ENCODE data around the gene DYNLT4.
A peak's percentile ranks its signal among the peaks of the same experiment; 100 is the strongest.
"Not testable (repeated sequence)": the region's sequence is repeated elsewhere in the genome, so short reads cannot be mapped to it uniquely, and the experiment has no call there.

Gene DYNLT4

DNA sequence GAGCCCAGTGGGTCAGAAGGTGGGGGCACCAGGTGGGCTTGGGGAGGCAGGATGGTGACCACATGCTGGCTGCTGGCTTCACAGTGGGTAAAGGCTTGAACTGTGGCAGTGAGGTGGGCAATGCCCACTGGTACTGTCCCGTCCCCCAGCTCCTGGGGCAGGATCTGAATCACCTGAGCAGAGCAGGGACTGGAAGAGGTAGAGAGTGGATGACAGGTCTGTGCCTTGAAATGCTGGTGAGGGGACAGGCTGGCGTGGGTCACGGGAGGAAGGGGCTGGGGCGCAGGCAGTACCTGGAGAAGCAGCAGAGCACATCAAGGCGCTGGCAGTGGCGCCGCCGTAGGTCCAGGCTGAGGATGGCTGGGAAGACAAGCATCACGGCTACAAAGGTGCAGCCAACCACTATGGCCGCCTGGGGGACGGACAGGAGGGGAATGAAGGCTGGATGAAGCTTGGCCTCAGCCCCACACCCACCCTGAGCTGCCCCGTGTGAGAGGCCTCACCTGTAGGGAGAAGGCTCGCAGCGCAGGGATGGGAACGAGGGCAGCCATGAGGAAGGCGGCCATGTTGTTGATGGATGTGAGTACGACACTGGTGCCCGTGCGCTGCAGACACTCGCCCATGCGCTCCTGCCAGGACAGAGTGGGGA is 21.0 kb upstream of the DYNLT4 start:
- H3K36me3 ChIP-seq (ENCODE audit: control insufficient read depth, insufficient read depth, low read length), result no peaks in the 10 kb centered on the region
- no peaks in the 10 kb centered on the region for H3K4me1 ChIP-seq (ENCODE audit: control insufficient read depth, insufficient read depth, low read length, poor library complexity, severe bottlenecking)
- no peak overlapping the region for H3K27ac ChIP-seq (ENCODE audit: low read depth, low read length, severe bottlenecking)
- WGBS, 2 experiments (ENCODE audit: insufficient coverage in 2 of 2), result 93 to 95% methylated on average over 17 to 18 of the region's 21 CpGs
- no peaks in the 10 kb centered on the region for H3K9me3 ChIP-seq (ENCODE audit: control insufficient read depth, low read length)
- H3K4me3 ChIP-seq (ENCODE audit: extremely low read depth, insufficient read depth, low read length, poor library complexity, severe bottlenecking), result no peak overlapping the region

- no peak overlapping the region for H3K4me3 ChIP-seq (ENCODE audit: extremely low read depth, insufficient read depth, low read length, poor library complexity, severe bottlenecking)
- no peaks in the 10 kb centered on the region for H3K4me1 ChIP-seq (ENCODE audit: control insufficient read depth, insufficient read depth, low read length, poor library complexity, severe bottlenecking)
- no peaks in the 10 kb centered on the region for H3K9me3 ChIP-seq (ENCODE audit: control insufficient read depth, low read length)
- 93 to 94% methylated on average over 24 to 26 of the region's 28 CpGs for WGBS, 2 experiments (ENCODE audit: insufficient coverage in 2 of 2)
- H3K27ac ChIP-seq (ENCODE audit: low read depth, low read length, severe bottlenecking), result no peak overlapping the region
- H3K36me3 ChIP-seq (ENCODE audit: control insufficient read depth, insufficient read depth, low read length), result no peaks in the 10 kb centered on the region
Measured at GRCh38 chr1:44827197-44828002, 20.2 kb upstream of the DYNLT4 start.

DNA sequence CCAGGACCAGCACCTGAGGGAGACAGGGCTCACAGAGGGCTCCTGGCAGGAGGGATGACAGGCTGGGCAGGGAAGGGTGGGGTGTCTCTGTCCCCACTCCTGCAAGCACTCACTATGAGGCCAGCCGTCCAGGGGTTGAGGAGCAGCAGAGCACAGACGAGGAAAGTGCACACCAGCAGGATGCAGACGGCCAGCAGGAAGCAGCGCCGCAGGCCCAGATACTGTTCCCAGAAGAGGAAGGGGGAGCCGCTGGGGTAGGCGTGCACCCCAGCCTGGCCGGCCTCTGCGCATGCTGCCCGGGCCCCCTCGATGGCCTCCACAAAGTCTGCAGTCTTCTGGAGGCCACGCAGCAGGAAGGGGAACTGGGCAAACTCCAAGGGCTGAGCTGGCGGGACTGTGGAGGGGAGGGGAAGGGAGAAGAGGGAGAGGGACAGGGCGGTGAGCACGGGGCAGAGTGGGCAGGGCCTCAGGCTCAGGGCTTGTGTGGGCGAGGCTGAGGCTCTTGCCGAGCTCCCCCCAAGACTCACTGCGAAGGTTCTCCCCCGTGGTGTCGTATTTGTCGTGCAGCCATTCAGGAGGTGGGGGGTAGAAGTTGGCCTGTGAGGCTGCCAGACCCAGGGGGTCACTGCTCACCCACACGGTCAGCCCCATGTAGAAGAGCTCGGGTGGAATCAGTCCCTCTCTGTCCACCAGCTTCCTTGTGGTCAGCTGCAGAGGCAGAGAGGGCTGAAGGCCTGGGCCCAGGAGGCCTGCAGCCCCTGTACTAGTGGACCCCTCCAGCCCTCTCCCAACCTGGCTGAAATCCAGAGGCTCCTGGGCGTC is 19.4 kb upstream of the DYNLT4 start:
- 85 to 88% methylated on average over 15 to 21 of the region's 24 CpGs for WGBS, 2 experiments (ENCODE audit: insufficient coverage in 2 of 2)
- Histone ChIP-seq H3K4me1 (ENCODE audit: control insufficient read depth, insufficient read depth, low read length, poor library complexity, severe bottlenecking) (no peaks in the 10 kb centered on the region), H3K4me3 (ENCODE audit: extremely low read depth, insufficient read depth, low read length, poor library complexity, severe bottlenecking) (no peak overlapping the region), H3K9me3 (ENCODE audit: control insufficient read depth, low read length) (no peaks in the 10 kb centered on the region), H3K27ac (ENCODE audit: low read depth, low read length, severe bottlenecking) (no peak overlapping the region), H3K36me3 (ENCODE audit: control insufficient read depth, insufficient read depth, low read length) (no peaks in the 10 kb centered on the region)

DNA sequence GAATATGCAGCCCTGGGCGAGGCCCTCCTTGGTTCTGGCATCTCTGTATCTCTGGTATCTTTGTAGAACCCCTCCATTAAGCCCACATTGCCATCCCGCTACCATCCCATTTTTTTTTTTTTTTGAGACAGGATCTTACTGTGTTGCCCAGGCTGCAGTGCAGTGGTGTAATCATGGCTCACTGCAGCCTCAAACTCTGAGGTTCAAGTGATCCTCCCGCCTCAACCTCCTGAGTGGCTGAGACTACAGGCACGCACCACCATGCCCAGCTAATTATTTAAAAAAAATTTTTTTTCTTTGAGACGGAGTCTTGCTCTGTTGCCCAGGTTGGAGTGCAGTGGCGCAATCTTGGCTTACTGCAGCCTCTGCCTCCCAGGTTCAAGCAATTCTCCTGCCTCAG is 17.2 kb upstream of the DYNLT4 start:
- not testable (repeated sequence) for H3K9me3 ChIP-seq (ENCODE audit: control insufficient read depth, low read length); H3K36me3 ChIP-seq (ENCODE audit: control insufficient read depth, insufficient read depth, low read length); H3K4me3 ChIP-seq (ENCODE audit: extremely low read depth, insufficient read depth, low read length, poor library complexity, severe bottlenecking); H3K27ac ChIP-seq (ENCODE audit: low read depth, low read length, severe bottlenecking); H3K4me1 ChIP-seq (ENCODE audit: control insufficient read depth, insufficient read depth, low read length, poor library complexity, severe bottlenecking)
- 97% methylated on average over 4 to 5 of the region's 6 CpGs for WGBS, 2 experiments (ENCODE audit: insufficient coverage in 2 of 2)

DNA sequence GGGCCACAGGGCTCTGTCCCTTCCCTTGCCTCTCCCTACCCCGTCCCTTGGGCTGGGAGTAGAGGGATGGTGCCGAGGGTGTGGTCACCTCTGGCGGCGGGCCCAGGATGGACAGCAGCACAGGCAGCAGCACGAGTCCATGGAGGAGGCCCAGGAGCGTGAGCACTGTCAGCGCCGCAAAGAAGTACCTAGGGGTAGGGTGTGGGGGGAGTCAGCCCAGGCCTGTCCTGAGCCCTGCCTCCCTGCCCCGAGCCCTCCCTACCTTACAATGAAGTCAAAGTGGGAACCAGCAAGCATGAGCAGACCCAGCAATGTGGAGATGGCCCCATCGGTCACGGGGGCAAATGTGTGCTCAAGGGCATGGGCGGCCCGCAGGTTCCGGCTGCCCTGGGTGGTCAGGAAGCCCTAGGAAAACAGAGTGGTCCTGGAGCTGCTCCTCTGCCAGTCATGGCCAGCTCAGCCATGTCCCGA is 15.9 kb upstream of the DYNLT4 start:
- Histone ChIP-seq H3K4me3 (ENCODE audit: extremely low read depth, insufficient read depth, low read length, poor library complexity, severe bottlenecking) (no peak overlapping the region), H3K9me3 (ENCODE audit: control insufficient read depth, low read length) (no peaks in the 10 kb centered on the region), H3K36me3 (ENCODE audit: control insufficient read depth, insufficient read depth, low read length) (no peaks in the 10 kb centered on the region), H3K4me1 (ENCODE audit: control insufficient read depth, insufficient read depth, low read length, poor library complexity, severe bottlenecking) (no peaks in the 10 kb centered on the region), H3K27ac (ENCODE audit: low read depth, low read length, severe bottlenecking) (no peak overlapping the region)
- 95 to 97% methylated on average over 9 to 14 of the region's 15 CpGs for WGBS, 2 experiments (ENCODE audit: insufficient coverage in 2 of 2)

GRCh38 chr1:44822131-44822701 is 15.1 kb upstream of the DYNLT4 start:
- no peaks in the 10 kb centered on the region for H3K4me1 ChIP-seq (ENCODE audit: control insufficient read depth, insufficient read depth, low read length, poor library complexity, severe bottlenecking)
- H3K36me3 ChIP-seq (ENCODE audit: control insufficient read depth, insufficient read depth, low read length), result no peaks in the 10 kb centered on the region
- H3K9me3 ChIP-seq (ENCODE audit: control insufficient read depth, low read length), result no peaks in the 10 kb centered on the region
- H3K27ac ChIP-seq (ENCODE audit: low read depth, low read length, severe bottlenecking), result no peak overlapping the region
- WGBS, 2 experiments (ENCODE audit: insufficient coverage in 2 of 2), result 90 to 100% methylated on average over 3 to 6 of the region's 6 CpGs
- H3K4me3 ChIP-seq (ENCODE audit: extremely low read depth, insufficient read depth, low read length, poor library complexity, severe bottlenecking), result no peak overlapping the region

DNA sequence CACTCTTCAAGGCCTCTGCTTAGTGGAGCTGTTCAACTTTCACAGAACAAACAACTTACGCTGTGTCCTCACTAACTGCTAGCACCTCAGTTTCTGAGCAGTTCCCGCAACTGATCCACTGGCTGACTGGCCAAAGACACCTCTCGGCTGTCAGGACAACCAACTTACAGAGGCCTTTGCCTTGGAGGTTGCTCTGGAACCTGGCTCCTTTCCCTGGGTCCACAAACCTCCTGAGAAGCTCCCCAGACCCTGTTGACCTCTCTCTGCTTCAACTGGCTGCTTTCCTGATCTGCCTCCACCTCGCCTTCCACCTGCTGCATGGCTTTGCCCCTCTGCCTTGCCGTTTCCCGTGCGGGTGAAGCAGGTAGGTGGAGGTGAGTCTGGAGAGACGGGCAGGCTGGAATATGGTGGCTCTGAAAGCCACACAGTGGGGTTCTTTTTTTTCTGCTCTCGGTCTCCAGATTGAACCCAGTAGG is 14.1 kb upstream of the DYNLT4 start:
- H3K9me3 ChIP-seq (ENCODE audit: control insufficient read depth, low read length), result no peaks in the 10 kb centered on the region
- H3K27ac ChIP-seq (ENCODE audit: low read depth, low read length, severe bottlenecking), result no peak overlapping the region
- H3K36me3 ChIP-seq (ENCODE audit: control insufficient read depth, insufficient read depth, low read length), result peaks cover 4% of the 10 kb centered on the region
- no peaks in the 10 kb centered on the region for H3K4me1 ChIP-seq (ENCODE audit: control insufficient read depth, insufficient read depth, low read length, poor library complexity, severe bottlenecking)
- no peak overlapping the region for H3K4me3 ChIP-seq (ENCODE audit: extremely low read depth, insufficient read depth, low read length, poor library complexity, severe bottlenecking)
- 92 to 97% methylated on average over 6 to 8 of the region's 9 CpGs for WGBS, 2 experiments (ENCODE audit: insufficient coverage in 2 of 2)

DNA sequence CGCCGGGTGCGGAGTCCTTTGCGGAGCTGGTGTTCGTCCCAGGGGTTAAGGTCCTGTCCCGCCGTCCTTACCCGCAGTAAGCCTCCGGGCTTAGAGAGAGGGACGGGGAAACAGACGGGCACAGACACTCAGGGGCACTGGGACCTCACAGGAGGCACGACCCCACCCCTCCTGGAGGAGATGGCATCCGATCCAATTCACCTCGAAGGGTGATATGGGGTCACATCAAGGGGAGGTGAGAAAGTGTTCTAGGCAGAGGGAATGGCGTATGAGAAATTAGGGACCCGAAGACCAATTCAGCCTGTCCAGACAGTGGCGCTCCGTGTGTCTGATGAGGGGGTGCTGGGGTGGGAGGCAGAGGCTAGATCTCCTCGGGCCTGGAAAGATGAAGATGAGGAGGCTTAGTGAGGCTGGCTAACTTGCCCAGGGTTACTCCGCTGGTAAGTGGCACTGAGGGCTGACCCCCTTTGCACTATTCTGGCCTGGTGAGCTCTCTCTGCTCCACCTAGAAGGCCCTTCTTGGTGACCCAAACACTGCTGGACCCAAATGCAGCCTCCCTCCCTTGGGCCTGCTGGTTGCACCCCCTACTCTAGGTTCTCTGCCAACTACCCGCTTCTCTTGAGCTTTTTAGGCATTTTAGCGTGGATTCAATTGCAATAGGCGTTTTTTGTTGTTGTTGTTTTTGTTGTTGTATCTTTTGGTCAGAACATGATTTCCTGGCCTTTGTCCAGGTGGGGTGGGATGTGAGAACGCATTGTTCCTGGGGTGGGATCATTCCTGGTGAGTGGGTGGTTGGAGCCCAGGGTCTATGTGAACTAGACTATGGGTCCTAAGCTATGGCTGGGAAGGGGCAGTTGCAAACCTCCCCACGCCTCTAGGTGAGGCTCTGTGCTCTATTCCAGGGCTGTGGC is 13.4 kb upstream of the DYNLT4 start:
- Histone ChIP-seq H3K4me1 (ENCODE audit: control insufficient read depth, insufficient read depth, low read length, poor library complexity, severe bottlenecking) (no peaks in the 10 kb centered on the region), H3K27ac (ENCODE audit: low read depth, low read length, severe bottlenecking) (peak overlapping the region; percentile 99), H3K4me3 (ENCODE audit: extremely low read depth, insufficient read depth, low read length, poor library complexity, severe bottlenecking) (peak overlapping the region; percentile 18), H3K9me3 (ENCODE audit: control insufficient read depth, low read length) (no peaks in the 10 kb centered on the region), H3K36me3 (ENCODE audit: control insufficient read depth, insufficient read depth, low read length) (peaks cover 9% of the 10 kb centered on the region)
- 51 to 54% methylated on average over 16 to 23 of the region's 25 CpGs for WGBS, 2 experiments (ENCODE audit: insufficient coverage in 2 of 2)

DNA sequence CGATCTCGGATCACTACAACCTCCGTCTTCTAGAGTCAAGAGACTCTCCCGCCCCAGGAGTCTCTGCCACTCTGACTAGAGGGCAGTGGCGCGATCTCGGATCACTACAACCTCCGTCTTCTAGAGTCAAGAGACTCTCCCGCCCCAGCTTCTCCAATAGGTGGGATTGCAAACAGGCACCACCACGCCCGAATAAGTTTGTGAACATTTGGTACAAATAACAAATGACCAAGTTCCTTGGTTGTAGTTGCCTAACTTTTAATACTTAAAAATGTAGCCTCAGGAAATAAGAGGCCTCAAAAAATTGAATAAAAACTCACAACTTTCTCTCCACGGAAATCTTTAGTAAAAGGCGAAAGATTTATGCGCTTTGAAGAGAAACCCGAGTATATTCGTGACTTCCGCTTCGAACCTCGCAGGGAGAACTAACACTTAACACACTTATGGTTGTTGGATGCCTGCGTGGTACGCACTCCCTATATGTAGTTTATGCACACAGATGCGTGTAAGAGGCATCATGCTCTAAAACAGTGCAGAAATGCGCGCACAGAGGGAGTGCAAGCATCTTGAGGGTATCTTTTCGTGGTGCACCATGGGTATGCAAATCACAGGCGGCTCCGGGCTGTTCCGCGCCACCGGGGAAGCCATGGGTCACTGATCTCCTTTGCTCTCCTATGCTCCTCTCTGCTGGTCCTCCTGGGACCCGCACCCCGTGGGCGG is 12.6 kb upstream of the DYNLT4 start:
- Histone ChIP-seq H3K9me3 (ENCODE audit: control insufficient read depth, low read length) (no peaks in the 10 kb centered on the region), H3K27ac (ENCODE audit: low read depth, low read length, severe bottlenecking) (peak overlapping the region; percentile 99), H3K4me1 (ENCODE audit: control insufficient read depth, insufficient read depth, low read length, poor library complexity, severe bottlenecking) (peaks cover 4% of the 10 kb centered on the region), H3K4me3 (ENCODE audit: extremely low read depth, insufficient read depth, low read length, poor library complexity, severe bottlenecking) (peak overlapping the region; percentile 18), H3K36me3 (ENCODE audit: control insufficient read depth, insufficient read depth, low read length) (peaks cover 17% of the 10 kb centered on the region)
- 1 to 3% methylated on average over 23 to 28 of the region's 33 CpGs for WGBS, 2 experiments (ENCODE audit: insufficient coverage in 2 of 2)
